Measurements from ENCODE around the gene STK24.
A peak's percentile ranks its signal among the peaks of the same experiment; 100 is the strongest.

STK24 gene

DNA sequence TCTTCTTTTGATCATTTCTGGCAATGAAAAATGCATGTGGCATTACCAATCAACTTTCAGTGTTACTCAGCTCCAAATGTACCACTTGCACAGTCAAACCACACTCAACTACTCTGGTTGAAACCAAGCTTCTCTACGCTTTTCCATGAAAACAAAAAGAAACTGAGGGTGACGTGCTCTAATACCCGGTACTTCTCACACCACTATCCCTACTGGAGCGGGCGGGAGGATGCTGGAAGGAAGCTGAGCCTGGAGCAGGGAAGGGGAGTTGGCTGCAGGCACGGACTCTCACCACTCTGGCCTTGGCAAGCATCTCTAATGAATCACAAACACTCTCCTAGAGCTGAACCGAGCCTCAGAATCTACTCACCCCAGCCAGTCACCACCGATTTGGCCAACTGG lies 48.2 kb downstream of the STK24 start:
- no peak for DNase-seq

DNA sequence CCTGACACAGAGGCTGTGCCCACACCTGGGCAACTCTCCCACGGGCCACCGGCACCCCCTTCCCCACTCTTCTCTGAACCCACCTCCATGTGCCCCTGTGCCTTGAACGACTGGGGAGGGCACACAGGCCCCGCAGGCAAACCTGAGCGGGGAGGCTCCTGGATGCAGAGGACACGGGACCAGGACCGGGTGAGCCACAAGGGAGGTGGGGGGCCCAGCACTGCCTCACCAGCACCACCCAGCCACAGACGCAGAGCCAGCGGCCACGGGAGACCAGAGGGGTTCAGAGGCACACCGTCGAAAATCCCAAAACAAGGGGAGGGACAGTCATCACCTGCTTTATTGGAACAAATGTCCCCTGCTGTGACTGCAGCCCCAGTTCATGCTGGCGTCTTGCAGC lies 49.4 kb downstream of the STK24 start:
- no peak for DNase-seq

DNA sequence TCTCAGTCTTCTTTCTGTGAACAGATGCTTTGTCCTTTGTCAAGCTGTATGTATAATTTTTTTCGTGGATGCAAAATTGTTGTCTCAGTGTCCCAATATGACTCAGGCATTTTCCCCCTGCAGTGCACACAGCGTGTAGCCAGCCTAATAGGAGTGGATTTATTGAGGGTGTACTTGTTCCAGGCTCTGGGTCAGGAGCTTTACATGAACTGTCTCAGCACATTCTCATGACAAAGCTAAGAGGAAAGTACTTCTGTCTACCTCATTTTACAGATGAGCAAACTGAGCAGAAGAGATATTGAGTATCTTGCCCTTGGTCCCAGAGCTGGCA lies 50.8 kb downstream of the STK24 start:
- no peak for DNase-seq

DNA sequence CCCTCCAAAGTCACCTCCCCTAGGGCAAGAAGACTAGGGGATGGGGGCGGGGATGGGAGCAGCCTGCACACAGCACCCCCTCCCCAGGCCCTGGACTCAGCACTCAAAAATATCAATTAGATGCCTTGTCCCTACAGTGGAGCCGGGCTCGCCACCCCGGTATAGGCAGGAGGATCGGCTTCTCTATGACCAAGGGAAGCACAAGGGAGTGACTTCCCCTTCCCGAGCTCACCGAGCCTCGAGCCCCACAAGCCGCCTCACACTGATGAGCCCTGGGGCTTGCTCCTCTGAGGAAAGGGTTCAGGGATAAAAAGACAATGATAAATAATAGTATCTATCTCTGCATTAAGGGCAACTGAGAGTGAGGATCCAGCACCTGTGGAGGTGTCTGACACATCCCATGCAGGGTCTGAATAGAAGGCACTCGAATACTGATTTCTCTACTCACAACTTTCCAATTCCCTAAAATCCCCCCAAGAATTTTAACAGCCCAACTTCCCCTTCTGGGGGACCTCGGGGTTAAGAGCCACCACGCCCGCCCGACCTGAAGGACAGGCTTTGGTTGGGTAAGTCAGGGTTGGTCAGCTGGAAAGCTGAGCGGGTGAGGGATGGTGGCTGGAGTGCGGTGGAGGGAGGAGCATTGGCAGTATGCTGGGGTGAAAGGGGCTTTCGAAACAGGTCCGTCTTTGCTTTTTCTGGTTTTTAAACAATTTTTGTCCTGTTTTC lies 51.3 kb downstream of the STK24 start:
- no peak for DNase-seq

DNA sequence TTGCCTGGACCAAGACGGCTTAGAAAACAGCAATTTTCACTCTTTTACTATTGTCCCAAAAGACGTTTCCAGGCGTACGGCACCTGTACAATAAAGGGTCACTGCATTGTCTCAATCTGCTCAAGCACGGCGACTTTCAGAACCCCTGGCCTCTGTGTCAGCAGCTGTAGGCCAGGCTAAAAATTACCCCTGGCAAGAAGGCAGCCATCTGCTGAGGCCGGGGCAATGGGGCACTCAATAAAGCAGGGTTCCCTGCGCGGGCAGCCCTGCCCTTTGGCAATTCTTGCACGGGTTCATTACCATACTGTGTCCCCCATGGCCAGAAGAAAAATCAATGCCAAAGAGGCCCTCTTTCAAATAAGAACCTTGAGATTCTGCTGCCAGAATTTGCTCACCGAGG lies 52.1 kb downstream of the STK24 start:
- DNase-seq: no peak

DNA sequence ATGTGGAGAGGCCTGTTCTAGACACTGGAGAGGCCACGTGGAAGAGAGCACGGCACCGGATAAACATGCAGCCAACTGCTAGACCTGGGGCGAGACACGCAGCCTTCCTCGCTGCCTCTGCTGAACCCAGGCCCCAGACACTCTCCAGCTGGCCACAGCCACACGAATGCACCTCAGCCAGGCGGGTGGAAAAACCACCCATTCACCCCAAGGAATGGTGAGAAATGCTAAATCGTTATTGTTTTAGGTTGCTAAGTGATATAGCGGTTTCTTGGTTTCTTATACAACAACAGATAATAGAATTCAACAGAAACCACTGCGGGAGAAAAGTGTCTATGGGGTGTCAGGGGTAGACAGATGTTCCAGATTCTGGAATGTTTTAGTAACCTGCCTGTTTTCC lies 52.5 kb downstream of the STK24 start:
- DNase-seq: no peak

DNA sequence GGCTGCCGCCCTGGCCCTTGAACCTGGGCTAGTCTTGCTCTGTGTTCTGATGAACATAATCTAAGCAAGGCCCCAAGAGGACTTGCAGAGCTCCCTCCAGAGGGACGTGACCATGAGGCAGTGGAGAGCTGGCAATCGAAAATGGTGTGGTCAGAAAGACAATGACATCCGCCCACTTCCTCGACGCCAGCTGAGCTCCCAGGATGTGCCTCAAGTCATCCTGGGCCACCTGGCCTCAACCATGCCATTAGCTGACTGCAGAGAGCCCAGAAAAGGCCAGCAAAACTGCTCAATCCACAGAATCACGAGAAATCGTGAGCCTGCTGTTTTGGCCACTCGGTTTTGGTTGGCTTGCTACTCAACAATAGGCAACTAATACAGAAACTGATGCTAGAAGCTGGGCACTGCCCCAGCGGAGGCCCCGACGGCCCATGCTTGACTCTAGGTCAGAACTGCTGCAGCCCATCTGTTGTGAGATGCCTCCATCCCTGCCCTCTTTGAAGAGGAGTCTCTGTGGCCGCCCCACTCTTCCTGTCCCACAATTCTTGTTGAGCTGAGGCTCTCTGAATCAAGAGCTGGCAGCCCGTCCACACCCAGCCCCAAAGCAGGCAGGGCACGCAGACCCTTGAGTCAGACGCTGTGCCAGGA lies 53.3 kb downstream of the STK24 start:
- no peak for DNase-seq

DNA sequence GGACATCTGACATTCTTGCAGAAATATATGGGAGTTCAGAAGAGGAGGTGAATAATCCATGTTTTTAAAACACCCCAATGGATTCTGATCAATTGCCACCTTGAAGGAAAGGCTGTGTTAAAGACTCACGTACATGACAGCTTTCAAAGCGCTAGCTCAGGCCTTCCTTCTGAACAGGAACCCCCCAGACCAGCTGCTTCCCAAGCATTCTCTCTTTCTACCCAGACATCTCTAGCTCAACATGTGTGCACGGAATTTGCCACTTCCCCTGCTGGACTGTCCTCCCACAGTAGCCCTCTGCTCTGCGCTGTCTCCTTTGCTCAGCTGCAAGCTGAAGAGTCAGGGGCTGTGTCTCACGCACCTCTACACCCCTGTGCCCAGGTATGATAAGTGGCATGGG lies 54.5 kb downstream of the STK24 start:
- no peak for DNase-seq

DNA sequence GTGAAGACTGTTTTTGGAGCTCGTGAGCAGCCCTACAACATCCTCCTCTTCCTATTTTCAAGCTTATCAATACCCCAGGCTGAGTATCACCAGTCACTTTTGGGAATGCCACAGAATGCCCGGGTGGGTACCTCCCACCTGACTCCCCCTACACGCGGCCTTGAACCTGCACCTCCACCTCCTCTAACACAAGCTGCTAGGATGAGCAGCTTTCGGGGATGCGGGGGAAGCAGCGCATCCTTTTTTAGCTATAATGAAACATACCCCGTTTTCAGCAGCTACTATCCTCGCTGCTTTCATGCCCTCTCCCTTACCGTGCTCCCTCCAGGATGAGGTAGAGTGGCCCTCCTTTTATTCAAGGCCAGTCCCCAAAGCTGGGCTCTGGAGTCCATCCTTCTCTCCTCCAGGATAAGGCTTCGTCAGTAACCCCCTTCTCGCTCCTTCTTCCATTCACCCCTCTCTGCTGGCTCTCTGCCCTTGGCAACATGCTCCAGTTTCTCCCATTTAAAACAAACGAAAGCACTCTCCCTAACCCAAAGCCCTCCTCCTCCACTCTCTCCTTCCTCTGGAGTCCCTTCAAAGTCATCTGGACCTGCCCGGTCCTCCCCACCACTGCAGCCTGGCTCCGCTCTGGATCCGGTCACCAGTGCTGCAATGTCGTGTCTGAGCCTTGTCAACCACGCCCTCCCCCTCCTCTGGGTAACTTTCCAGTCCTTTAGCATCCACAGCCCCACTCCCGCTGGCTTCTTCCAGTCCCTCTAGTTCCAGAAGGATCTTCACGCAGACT lies 55.3 kb downstream of the STK24 start:
- DNase-seq: no peak

DNA sequence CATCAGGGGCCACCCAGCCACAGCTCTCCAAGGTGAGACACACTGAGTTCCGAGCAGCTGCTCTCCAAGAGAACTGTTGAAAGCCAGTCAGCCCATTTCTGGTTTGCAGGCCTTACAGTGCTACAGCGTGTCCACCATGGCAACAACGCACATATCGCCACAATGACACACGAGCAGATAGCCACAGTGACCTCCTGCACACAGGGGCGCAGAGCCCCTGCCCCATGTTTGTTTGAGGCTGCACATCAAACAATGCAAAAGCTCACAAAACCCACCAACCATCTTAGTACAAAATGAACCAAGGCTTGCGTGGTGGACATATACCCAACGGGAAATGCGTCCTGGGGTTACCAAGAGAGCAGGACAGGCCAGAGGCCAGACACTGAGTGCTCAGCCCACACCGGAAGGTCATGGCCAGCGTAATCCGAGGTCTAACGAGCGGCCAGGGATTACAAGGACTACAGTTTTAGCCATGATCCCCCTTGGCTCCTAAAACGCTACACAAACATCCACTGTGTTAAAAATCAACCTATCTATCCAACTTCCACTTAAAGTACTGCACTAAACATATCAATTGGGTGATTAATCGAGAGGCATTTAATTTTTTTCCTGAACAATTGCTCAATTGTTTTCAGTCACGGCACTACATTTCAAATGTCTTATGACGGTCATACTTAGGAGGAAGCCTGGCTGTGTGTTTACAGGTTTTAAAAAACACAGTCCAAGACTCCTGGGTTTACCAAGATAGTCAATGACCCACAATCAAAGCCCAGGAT lies 56.0 kb downstream of the STK24 start:
- no peak for DNase-seq

DNA sequence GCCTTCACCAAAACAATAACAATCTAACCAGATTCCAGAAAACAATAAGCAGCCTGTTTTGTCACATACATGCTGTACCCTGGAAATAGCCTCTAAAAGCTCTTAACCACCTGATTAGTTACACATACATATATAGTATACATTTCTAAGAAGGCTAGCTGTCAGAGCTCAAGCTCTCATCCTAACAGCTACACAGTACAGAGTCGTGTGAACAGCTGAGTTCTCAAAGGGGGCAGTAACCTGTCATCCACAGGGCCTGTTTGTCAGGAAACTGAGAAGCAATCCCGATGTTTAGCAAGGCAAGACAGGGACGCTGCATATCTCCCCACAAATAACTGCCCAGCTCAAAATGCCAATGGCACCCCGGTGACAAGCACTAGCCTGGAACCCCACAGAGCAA lies 56.9 kb downstream of the STK24 start:
- DNase-seq: no peak

DNA sequence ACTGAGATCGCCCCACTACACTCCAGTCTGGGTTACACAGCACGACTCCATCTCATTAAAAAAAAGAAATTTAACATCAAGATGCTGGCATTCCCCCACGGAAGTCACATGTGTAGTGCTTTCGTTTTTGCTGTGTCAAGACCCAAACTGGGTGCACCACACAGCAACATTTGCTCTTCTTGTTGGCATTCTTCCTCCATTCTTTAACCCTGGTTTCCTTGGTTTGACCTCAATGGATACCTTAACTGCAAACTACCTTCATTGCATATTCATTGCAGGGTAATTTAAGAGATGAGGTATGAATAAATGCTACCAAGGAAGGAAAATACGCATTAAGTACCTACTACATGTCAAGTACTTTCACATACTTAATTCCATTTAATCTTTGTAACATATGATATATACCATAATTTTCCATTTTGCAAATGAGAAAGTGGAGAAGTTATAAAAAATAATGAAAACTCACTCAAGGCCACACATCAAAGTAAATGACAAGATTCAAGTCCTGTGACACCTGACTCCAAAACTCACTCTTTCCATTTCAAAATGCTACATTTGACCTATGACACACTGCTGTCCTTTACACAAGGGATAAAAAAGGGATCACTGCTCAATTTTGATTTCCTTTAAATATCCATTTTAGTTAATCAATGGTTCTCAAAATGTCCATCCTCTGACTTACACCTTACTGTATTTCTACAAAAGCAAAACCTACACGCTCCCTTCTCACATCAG lies 59.2 kb downstream of the STK24 start:
- DNase-seq: peak; percentile 37

DNA sequence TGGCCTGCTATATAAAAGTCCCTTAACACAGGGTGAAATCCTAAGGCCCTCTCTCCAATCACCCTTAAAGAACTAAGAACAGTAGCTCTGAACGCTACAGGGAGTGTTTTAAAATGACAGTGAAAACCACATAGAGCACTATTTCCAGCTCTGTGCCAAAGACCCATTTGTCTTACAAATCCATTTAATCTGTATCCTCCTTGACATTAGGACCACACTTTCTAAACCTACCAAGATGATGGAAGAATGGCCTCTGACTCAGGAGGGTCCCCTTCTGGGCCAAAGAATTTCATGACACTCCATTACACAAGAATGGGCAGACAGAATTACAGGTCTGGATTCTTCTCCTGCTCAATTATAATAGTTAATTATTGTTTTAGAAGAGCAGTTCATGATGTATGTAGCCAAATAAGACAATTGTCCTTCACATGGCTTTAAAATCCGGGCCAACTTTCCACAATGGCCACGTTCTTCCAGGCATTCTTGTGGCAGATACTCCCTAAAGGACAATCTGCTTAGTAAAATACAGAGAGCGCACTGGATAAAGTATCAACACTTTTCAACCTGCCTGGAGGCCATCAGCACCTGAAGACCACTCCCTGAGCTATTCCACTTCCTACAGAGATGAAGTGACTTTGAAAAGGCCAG lies 61.0 kb downstream of the STK24 start:
- no peak for DNase-seq

DNA sequence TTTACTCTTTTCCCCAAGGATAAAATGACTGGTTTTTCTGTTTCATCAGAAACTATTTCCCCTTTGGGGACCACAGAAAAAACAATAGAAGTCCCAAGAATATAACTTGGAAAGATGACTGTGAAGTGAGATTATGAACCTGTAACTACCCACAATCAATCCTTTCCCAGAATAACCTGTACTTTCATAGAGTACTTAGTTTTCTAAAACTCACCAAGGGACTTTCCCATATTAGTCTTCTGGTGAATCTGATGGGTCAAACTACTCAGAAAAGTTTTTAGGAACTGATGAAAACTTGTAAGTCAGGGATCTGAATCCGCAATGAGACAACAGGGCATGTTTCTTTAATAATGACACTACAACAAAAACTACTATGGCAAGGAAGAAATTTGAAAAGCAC lies 62.6 kb downstream of the STK24 start:
- DNase-seq: no peak

DNA sequence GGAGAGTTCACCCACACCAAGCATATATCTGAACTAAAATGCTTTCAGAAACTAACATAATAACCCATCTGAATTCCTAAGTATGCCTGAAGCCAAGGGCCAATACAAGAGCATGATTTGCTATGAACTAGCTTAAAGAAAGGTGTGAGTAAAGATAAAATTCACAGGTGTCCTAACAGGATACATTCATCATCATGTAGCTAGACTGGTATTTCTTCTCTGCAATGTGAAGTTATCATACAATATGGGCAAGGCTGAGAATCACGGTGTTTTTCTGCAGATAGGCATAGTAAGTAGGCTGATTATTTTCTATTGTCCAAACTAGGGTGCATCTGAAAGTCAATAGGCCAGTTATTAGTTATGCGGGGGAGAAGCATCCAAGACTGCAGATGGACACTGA lies 63.1 kb downstream of the STK24 start:
- DNase-seq: no peak

DNA sequence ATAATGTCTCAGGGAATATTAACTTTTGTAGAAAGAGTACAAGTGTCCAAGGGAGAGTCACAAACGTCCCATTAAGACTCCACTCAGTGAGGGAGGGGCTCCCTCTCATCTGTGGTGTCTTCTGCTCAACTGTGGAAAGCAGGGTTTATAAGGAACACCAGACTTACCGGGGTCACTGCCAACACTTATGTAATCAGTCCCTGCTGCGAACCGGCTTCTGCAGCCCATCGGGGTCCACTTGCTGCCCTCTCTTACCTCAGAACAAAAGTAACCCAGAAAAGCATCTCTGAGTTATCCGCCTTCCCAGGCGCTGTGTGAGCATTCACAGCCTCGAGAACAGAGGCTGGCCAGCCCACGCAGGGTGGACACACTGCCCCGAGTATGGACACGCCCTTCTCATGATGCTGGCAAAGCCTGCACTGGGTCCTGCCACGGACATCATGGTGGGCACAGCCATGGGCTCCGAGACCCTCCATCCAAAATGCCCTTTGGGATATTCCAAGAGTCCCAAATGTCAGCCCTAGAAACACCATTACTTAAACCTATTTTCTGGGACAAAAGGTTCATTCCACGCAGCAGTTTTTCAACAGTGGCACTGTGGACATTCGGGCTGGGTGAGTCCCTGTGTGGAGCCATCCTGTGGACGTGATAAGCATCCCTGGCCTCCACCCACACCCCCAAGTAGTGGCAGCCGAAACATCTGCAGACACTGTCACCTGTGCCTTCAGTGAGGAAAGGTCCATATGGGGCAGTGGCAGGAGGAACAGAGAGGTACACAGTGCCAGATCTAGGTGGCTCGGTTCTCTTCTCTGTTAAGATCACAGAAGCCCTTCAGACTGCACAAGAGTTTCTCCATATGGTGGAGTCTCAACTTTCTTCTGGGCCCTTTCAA lies 63.9 kb downstream of the STK24 start:
- no peak for DNase-seq

DNA sequence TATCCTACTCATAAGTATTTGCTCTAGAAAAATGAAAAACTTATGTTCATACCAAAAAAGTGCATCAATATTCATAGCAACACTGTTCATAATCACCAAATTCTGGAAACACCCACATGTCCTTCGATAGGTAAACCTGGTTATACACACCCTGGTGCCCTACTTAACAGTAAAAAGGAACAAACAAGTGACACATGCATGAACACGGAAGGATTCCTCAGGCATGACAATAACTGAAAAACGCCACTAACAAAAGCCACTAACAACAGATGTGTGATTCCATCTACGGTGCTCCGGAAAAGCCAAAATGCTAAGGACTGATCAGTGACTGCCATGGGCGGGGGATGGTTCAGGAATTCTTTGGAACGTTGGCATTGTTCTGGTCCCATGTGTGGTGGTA lies 65.5 kb downstream of the STK24 start:
- DNase-seq: no peak

DNA sequence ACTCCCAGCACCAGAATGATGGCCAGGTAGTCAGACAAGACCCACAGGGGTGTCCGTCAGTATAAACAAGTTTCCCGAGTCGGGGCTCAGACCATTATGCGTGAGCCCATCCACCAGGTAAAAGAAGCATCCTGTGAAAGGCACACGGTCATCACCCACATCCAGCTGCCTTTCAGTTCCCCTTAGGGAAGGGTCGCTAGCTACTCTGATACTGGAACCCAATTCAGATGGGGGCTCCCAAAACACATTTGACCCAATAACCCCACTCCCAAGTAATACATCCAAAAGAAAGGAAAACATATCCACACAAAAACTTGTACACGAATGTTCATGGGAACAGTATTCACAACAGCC lies 66.8 kb downstream of the STK24 start:
- no peak for DNase-seq

DNA sequence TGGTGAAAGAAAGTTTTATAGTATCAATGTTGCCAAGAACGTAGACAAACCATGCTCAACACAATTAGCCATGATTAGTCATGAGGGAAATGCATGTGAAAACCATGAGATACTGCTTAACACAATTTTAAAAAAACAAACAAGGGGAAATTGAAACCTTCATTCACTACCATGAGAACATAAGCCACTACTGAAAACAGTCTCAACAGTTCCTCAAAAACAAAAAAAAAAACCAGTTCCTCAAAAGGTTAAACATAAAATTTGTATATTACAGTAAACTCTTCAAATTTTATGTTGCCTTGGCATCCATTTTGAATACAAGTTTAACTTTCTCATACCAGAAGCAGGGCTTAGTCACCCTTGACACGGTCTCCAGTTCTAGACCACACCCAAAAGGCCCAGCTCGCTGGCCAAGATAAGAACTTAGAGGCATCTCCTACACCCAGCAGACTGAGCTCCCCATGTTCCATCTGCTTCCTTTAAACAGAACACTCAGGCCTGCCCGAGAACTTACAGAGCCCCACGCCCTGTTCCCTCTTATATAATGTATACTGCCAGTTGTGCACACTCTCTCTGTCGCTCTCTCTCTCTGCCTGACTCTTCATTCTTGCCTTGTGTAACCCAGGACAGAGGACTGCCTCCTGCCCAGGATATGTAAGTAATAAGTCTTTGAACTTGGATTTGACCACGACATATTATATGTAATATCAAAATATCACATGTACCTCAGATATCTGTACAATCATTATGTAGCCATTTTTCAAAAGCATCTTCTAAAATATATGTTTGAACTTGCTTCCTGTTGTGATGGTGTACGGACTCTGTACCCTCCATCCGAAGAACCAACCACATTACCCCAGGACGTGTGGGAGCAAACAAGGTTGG lies 67.4 kb downstream of the STK24 start:
- DNase-seq: peak; percentile 67

DNA sequence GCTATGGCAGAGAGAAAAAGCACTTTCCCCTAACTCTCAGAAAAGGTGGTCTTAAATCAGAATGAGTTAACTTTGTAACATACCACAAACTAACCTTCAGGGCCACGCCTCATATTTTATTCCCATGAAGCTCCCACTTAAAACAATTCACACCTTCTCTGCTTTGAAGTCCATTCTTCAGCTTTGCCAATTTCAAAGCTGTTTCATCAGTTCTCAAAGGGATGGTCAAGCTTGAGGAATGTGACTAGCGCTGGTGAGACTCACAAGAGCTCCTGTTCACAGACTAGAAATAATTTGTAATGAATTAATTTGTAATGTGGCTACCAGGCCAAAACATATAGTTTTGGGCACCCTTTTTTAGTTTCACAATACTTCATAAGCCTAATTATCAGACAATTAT lies 68.2 kb downstream of the STK24 start:
- no peak for DNase-seq
